AG08395 (cell line): Measurements from ENCODE around the gene CFAP97D1.

Source experiments
- DNase-seq: peaks from one replicate; pipeline ENCODE4 v3.0.0; 2012; ENCODE audit warnings: mixed read lengths, low spot score

CFAP97D1 gene

DNA sequence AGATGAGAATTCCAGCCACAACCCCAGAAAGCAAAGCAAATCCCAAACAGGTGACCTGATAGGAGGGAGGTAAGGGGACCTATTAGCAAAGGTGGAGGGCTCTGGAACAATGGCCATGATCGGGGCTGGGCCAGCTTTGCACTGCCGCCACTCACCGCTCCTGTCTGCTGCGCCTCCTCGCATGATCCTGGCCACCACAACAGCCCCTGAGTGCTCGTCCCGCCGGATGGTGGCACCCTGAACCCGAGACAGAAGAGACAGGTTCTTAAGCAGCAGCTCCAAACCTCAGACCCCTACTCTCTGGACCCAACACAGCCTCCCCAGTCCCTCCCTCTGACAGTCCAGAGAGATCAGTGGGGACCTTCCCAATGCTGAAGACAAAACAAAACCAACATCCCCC, 47.4 kb downstream of the CFAP97D1 start:
- no peak for DNase-seq

DNA sequence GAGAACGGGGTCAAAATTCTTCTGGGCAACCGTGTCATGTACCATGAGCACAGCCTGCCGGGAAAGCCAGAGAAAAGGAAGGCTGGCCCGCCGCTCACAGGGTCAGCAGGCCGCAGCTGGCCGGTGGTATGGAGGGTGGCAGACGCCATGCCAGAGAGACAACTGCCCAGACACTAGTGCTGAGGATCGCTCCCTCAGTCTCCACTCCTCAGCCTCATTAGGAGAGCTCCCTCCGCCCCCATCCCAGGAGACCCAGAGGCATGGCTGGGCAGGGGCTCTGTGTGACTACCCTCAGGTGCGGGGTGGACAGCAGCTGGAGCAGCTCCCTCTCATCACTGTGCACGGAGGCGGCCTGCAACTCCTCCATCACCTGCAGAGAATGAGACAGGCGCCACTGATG, 49.5 kb downstream of the CFAP97D1 start:
- no peak for DNase-seq

DNA sequence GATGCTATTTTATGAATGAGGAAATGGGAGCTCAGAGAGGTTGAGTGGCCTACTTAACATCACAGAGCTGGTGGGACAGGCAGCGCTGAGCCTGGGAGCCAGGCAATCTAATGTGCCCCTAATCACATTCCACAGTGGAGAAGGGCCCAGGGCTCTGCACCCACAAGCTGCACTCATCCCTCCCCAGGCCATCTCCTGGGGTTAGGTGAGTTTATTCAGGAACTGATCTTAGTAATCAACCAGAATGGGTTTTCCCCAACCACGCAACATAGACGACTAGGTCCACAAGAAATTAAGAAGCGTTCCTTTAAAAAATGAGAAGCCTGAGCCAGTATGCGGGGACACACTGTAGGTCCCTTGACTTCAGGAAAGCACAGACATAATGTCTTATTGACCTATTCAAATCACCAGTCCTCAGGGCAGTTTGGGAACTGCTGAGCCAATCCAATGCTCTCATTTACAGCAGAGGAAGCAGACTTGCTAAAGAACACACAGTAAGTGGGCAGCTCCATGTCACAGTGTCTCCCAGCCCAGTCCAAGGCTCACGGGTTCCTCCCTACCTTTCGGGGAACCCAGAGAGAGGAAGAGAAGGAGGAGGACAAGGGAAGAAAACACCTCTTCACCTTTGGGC, 50.4 kb downstream of the CFAP97D1 start:
- no peak for DNase-seq

DNA sequence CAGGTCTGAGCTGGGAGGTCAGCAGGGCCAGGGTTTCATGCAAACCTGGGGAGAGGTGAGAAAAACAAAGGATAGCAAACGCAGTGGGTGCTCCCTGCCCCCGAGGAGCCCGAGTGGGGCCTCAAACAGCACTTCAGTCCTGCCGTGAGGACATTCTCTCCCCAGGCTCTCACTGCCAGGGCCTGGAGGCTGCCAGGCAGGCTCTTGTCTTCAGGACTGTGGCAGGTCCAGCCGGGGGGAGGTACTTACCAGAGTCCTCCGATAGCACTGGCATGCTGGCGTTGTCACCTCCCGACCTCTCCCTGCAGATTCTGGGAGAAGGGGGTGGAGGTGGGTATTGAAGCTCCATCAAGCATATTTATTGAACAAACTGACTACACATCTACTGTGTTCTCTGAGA, 51.4 kb downstream of the CFAP97D1 start:
- no peak for DNase-seq

DNA sequence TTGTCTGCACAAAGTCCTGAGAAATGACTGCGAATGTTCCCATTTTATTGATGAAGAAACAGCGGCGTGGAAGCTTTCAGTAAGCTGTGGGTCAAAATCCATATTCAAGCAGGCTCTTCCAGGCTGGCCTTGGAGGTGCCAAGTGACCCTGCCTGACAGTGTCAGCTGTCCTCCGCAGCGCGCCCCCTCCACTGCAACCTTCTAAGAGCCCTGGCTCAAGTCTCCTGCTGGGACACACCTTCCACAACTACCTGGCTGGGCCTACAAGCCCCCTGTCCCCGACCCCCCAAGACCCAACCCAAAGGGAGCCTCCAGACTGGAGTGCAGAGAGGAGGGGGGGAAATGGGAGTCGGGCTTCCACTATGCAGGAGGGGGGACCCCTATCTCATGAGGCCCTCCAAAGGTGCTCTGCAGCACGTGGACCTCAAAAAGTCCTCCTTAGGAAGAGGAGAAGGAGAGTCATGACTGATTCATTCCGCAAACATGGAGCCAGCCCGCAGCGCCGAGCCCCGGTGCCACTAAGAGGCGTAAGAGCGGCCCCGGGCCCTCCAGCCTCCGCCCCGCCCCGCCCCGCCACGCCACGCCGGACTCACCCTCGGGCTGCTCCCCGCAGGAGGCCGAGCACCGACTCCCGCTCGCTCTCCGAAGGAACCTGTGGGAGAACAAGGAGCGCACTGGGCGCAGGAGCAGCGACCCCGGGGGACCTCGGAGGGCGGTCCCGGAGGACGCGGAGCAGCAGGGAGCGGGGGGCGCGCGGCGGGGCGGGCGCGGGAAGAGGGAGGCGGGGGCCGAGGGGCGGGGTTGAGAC, 52.1 kb downstream of the CFAP97D1 start:
- DNase-seq: peak; percentile 88

DNA sequence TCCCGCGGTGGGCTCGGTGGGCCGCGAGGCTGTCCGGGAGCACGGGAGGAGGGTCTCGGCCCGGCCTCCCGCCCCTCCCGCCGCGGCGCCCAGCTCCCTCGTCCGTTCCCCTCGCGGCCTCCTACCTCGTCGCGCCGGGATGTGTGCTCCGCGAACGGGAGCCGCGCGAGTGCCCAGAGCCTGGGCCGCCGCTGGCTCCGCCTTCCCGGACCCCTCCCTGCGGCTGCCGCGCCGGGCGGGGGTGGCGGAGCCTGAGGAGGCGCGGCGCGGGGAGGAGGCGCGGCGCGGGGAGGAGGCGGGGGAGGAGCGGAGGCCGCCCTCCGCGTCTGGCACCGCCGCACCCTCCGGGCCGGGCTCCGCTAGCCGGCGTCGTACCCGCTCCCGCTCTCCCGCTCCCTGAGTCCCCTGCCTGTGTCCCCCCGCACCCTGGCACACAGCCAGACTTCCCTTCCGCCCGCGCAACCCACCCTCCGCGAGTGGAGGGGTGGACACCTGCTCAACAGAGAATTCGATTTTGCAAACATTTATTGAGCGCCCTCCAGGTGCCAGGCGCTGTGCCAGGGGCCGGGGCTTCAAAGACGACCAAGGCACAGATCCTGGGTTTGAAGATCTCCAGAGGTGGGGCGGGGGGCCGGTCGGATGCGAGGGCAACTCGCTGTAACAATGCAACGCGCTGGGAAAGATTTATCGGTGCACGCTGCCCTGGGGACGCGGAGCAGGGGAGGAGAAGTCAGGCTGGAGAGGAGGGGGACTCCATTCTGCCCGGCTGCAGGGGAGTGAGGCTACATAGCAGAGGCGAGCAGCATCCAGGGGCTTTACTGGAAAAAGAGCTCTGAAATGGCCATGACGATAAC, 53.0 kb downstream of the CFAP97D1 start, which contains the start of gene MPP3:
TSS of gene MPP3 (minus strand) at position 171 of the 854 bp plus-strand sequence. CDS start 1,240 bp downstream, outside the sequence.
- peak; percentile 94 for DNase-seq

DNA sequence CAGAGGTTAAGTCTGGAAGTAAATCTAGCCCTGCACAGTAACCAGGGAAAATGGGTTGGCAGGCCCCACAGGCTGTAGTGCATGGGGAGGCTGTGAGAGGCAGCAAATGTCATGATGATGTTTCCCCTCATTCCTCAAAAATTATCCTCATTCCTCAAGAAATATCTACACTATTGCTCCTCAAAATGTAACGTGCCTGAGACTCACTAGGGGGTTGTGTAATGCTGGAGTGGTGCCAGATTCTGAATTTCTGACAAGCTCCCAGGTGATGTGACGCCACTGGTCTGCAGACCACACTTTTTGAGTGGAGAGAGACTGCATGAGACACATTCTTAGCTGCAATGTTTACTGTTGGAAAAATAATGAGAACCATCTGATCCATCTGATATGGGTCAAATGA, 53.9 kb downstream of the CFAP97D1 start:
- DNase-seq: peak; percentile 63
